OCI-LY1 (cell line): ENCODE data around the gene PSMB5.

Experiments
- EZH2 ChIP-seq: fragments of 200-600 bp; sonication (generic), shearing (Covaris generic); IDR thresholded peaks from 2 replicates; pipeline ENCODE4 v1.8.0; 2017; ENCODE audit warnings: borderline replicate concordance, mixed run types, mild to moderate bottlenecking, antibody characterized with exemption, low read length, moderate library complexity, mixed read lengths
- TF ChIP-seq, protein P1 (sequence below): fragments of 200-600 bp; sonication (generic), shearing (Covaris generic); IDR thresholded peaks from 2 replicates; pipeline ENCODE4 v1.5.1; 2017; ENCODE audit warnings: mild to moderate bottlenecking, antibody characterized with exemption, low read length, moderate library complexity, mixed read lengths

GRCh38 chr14:22985894-22986507, 48.7 kb downstream of the PSMB5 start:
- TF ChIP-seq EZH2: no peak
- TF ChIP-seq, protein P1, sequence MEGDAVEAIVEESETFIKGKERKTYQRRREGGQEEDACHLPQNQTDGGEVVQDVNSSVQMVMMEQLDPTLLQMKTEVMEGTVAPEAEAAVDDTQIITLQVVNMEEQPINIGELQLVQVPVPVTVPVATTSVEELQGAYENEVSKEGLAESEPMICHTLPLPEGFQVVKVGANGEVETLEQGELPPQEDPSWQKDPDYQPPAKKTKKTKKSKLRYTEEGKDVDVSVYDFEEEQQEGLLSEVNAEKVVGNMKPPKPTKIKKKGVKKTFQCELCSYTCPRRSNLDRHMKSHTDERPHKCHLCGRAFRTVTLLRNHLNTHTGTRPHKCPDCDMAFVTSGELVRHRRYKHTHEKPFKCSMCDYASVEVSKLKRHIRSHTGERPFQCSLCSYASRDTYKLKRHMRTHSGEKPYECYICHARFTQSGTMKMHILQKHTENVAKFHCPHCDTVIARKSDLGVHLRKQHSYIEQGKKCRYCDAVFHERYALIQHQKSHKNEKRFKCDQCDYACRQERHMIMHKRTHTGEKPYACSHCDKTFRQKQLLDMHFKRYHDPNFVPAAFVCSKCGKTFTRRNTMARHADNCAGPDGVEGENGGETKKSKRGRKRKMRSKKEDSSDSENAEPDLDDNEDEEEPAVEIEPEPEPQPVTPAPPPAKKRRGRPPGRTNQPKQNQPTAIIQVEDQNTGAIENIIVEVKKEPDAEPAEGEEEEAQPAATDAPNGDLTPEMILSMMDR: no peak
